HepG2 (cell line): ENCODE data around the gene POLH. TPM values are rescaled to one million over a fixed set of nuclear protein-coding genes. Genes with fewer than 3 reads are reported as not detected.
A peak's percentile ranks its signal among the peaks of the same experiment; 100 is the strongest.

Experiments used
- ATF5 ChIP-seq: sonication (generic); formaldehyde crosslinking; IDR thresholded peaks from 2 replicates; pipeline ENCODE4 v1.4.0; 2020; ENCODE audit warnings: mild to moderate bottlenecking, low read depth, missing genetic modification reagents
- DRAP1 ChIP-seq: IDR thresholded peaks from 2 replicates; pipeline ENCODE4 v1.6.1; 2016; ENCODE audit warnings: missing genetic modification reagents, missing compliant biosample characterization
- FOXP4 ChIP-seq: sonication (generic); formaldehyde crosslinking; IDR thresholded peaks from 2 replicates; pipeline ENCODE4 v1.4.0; 2020; ENCODE audit warnings: missing genetic modification reagents
- KMT2A ChIP-seq: sonication (generic); formaldehyde crosslinking; IDR thresholded peaks from 2 replicates; pipeline ENCODE4 v1.4.0; 2020; ENCODE audit warnings: missing genetic modification reagents
- MAFG ChIP-seq: sonication (generic); formaldehyde crosslinking; IDR thresholded peaks from 2 replicates; pipeline ENCODE4 v1.5.1; 2020; ENCODE audit warnings: mild to moderate bottlenecking, missing genetic modification reagents
- MAX ChIP-seq: IDR thresholded peaks from 2 replicates; pipeline ENCODE4 v1.6.1; 2012; ENCODE audit warnings: inconsistent platforms
- NR0B2 ChIP-seq: sonication (generic); formaldehyde crosslinking; IDR thresholded peaks from 2 replicates; pipeline ENCODE4 v1.4.0; 2020; ENCODE audit warnings: mild to moderate bottlenecking, missing genetic modification reagents
- PITX1 ChIP-seq: sonication (generic); formaldehyde crosslinking; IDR thresholded peaks from 2 replicates; pipeline ENCODE4 v1.5.1; 2020; ENCODE audit warnings: mild to moderate bottlenecking, missing genetic modification reagents
- POLR2G ChIP-seq: fragments of 200-400 bp; formaldehyde crosslinking; IDR thresholded peaks from 2 replicates; pipeline ENCODE4 v1.6.1; 2018; ENCODE audit warnings: mild to moderate bottlenecking, low read depth, low read length, moderate library complexity
- SCMH1 ChIP-seq: sonication (generic); formaldehyde crosslinking; IDR thresholded peaks from 2 replicates; pipeline ENCODE4 v1.9.0; 2021; ENCODE audit warnings: missing genetic modification reagents, mild to moderate bottlenecking, borderline replicate concordance
- SRSF4 ChIP-seq: fragments of 200-400 bp; formaldehyde crosslinking; IDR thresholded peaks from one replicate; pipeline ENCODE4 v1.6.1; 2018; ENCODE audit warnings: mild to moderate bottlenecking, low read depth, low read length, moderate library complexity; ENCODE audit not compliant: poor library complexity, severe bottlenecking
- ZBTB4 ChIP-seq: sonication (generic); formaldehyde crosslinking; IDR thresholded peaks from 2 replicates; pipeline ENCODE4 v1.4.0; 2020; ENCODE audit warnings: missing genetic modification reagents, mild to moderate bottlenecking, borderline replicate concordance
- ZC3H13 ChIP-seq: sonication (generic); formaldehyde crosslinking; IDR thresholded peaks from 2 replicates; pipeline ENCODE4 v1.8.1; 2023; ENCODE audit warnings: mild to moderate bottlenecking, missing genetic modification reagents, moderate library complexity
- ZNF512B ChIP-seq: sonication (generic); formaldehyde crosslinking; IDR thresholded peaks from 2 replicates; pipeline ENCODE4 v1.5.1; 2020; ENCODE audit warnings: missing genetic modification reagents, mild to moderate bottlenecking, borderline replicate concordance
- ZNF619 ChIP-seq: sonication (generic); formaldehyde crosslinking; IDR thresholded peaks from 2 replicates; pipeline ENCODE4 v1.4.0; 2020; ENCODE audit warnings: mild to moderate bottlenecking, missing genetic modification reagents
- ZNF768 ChIP-seq: sonication (generic); formaldehyde crosslinking; IDR thresholded peaks from 2 replicates; pipeline ENCODE4 v1.4.0; 2020; ENCODE audit warnings: missing genetic modification reagents
- ZSCAN21 ChIP-seq: sonication (generic); formaldehyde crosslinking; IDR thresholded peaks from 2 replicates; pipeline ENCODE4 v1.8.0; 2022; ENCODE audit warnings: mild to moderate bottlenecking, missing genetic modification reagents, moderate library complexity, borderline replicate concordance
- polyA plus RNA-seq, 8 experiments: library from polyadenylated mRNA; depleted of rRNA in 3 of 8; stranded (reverse) in 7 of 8; unstranded in 1 of 8; fragments of >200 nt; fragmentation: Illumina TruSeq in 4 of 8; extraction: Trizol in 4 of 8; gene quantifications; 2 replicates each; pipeline versions ENCODE4 v1.2.1 to v1.2.3, GENCODE V29; 2011 to 2016; ENCODE audit warnings: low read depth in 4 of 8, missing spikeins in 1 of 8, mixed read lengths in 1 of 8; ENCODE audit not compliant: insufficient read depth in 1 of 8
- total RNA-seq, 5 experiments: library from RNA; depleted of rRNA; stranded (reverse); fragments of >200 nt; fragmentation: Illumina TruSeq; extraction: Trizol; gene quantifications; 2 replicates each; pipeline ENCODE4 v1.2.3, GENCODE V29; 2016; ENCODE audit warnings: low read depth in 1 of 5

POLH gene
- total and polyA plus RNA-seq, 2 of the 13 experiments (the other 11 are each of a cell fraction or from before 2014, with no cell fraction given) = 11.6 to 25.0 TPM

- TF ChIP-seq FOXP4 (CRISPR knock-in tag) (no peak), SCMH1 (CRISPR knock-in tag) (no peak), NR0B2 (CRISPR knock-in tag) (no peak), MAFG (no peak), PITX1 (CRISPR knock-in tag) (peak; percentile 78; the same call in 1 of the 2 replicates), POLR2G (peak; percentile 60), SRSF4 (no peak), ATF5 (CRISPR knock-in tag) (no peak), ZNF512B (CRISPR knock-in tag) (no peak), DRAP1 (CRISPR knock-in tag) (no peak), ZSCAN21 (CRISPR knock-in tag) (no peak), ZNF768 (CRISPR knock-in tag) (no peak), MAX (no peak), ZC3H13 (no peak), ZBTB4 (CRISPR knock-in tag) (no peak), ZNF619 (CRISPR knock-in tag) (no peak), KMT2A (CRISPR knock-in tag) (0 out of 2 replicates have a peak, but pooled peaks have one; percentile 48)
Observed at GRCh38 chr6:43628393-43629103, 52.6 kb downstream of the POLH start (continued).
